ENCODE data around the gene CDA.

CDA gene

GRCh38 chr1:20633190-20634064 is 44.5 kb downstream of the CDA start, which contains the start of gene PINK1:
Gene PINK1, plus strand, starts transcription at chr1:20633458. Its CDS starts 91 bp downstream, at chr1:20633549.
- H3K4me3 ChIP-seq (replicated peaks; ENCODE audit: low read depth, low read length), result peak within 1 kb of the TSS; percentile 62
- TF ChIP-seq CTCF (IDR thresholded peaks at IDR 0.05; ENCODE audit: low read depth, low read length, missing control alignments), result peak; percentile 91
- DNase-seq (ENCODE audit: extremely low read depth, low read depth), result peak; percentile 49

- TF ChIP-seq CTCF (IDR thresholded peaks at IDR 0.05; ENCODE audit: low read depth, low read length, missing control alignments), result no peak
- H3K4me3 ChIP-seq (replicated peaks; ENCODE audit: low read depth, low read length), result peak overlapping the region; percentile 62
- DNase-seq (ENCODE audit: extremely low read depth, low read depth), result no peak
Measured at GRCh38 chr1:20634065-20634593, 45.2 kb downstream of the CDA start.

GRCh38 chr1:20634594-20635084 is 45.7 kb downstream of the CDA start:
- no peak for DNase-seq (ENCODE audit: extremely low read depth, low read depth)
- no peak for TF ChIP-seq CTCF (IDR thresholded peaks at IDR 0.05; ENCODE audit: low read depth, low read length, missing control alignments)
- peak overlapping the region; percentile 62 for H3K4me3 ChIP-seq (replicated peaks; ENCODE audit: low read depth, low read length)

GRCh38 chr1:20636785-20637347 is 48.0 kb downstream of the CDA start:
- H3K4me3 ChIP-seq (replicated peaks; ENCODE audit: low read depth, low read length), result no peak overlapping the region
- no peak for TF ChIP-seq CTCF (IDR thresholded peaks at IDR 0.05; ENCODE audit: low read depth, low read length, missing control alignments)
- DNase-seq (ENCODE audit: extremely low read depth, low read depth), result no peak

GRCh38 chr1:20640183-20640597 is 51.3 kb downstream of the CDA start:
- DNase-seq (ENCODE audit: extremely low read depth, low read depth), result peak; percentile 27
- no peak overlapping the region for H3K4me3 ChIP-seq (replicated peaks; ENCODE audit: low read depth, low read length)
- peak; percentile 81 for TF ChIP-seq CTCF (IDR thresholded peaks at IDR 0.05; ENCODE audit: low read depth, low read length, missing control alignments)

- no peak overlapping the region for H3K4me3 ChIP-seq (replicated peaks; ENCODE audit: low read depth, low read length)
- no peak for DNase-seq (ENCODE audit: extremely low read depth, low read depth)
- no peak for TF ChIP-seq CTCF (IDR thresholded peaks at IDR 0.05; ENCODE audit: low read depth, low read length, missing control alignments)
Measured at GRCh38 chr1:20641975-20642374, 53.1 kb downstream of the CDA start.

All from HFF-Myc (cell line).